Activated CD8-positive, alpha-beta memory T cell treated with anti-CD3 and anti-CD28 coated beads, Interleukin-2, amount 50 U/mL, for 4 hours (primary cell): ENCODE measurements around the gene WNT1.
A peak's percentile ranks its signal among the peaks of the same experiment; 100 is the strongest.

Experiments used
- DNase-seq: peaks from one replicate; pipeline ENCODE4 v3.0.0-alpha.2; 2020

The WNT1 gene

GRCh38 chr12:49012739-49013138 is 34.6 kb downstream of the WNT1 start:
- DNase-seq: no peak

DNA sequence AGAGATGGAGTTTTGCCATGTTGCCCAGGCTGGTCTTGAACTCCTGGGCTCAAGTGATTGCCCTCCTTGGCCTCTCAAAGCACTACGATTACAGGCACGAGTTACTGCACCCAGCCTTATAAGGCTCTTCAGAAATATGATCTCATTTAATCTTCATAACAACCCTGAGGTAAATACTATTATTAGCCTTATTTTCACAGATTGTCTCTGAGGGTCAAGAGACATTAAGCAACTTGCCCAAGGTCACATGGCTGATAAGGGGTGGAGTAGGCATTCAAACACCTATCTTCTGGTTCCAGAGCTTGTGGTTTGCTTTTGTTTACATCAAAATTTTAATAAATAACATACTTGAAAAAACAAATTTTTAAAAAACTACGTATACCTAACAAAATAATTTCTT is 35.3 kb downstream of the WNT1 start:
- no peak for DNase-seq

GRCh38 chr12:49014547-49014946 is 36.4 kb downstream of the WNT1 start:
- no peak for DNase-seq

- no peak for DNase-seq
Measured at GRCh38 chr12:49015196-49015595, 37.1 kb downstream of the WNT1 start.

DNA sequence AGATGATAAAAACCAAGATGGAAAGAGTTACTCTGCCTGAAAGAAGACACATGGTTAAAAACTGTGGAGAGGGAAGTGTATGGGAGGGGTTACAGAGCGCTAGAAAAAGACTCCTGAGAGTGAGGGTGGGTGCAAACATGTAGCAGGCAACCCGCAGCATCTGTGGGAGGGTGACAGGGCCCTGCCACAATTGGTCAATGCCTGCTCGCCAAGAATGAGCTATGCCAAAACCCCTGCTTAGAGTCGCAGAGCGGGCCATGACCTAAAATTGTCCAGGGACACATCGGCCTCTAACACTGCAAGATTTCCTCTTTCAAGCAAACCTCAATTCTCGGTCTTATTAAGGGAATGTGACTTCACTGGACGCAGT is 39.8 kb downstream of the WNT1 start:
- no peak for DNase-seq

DNA sequence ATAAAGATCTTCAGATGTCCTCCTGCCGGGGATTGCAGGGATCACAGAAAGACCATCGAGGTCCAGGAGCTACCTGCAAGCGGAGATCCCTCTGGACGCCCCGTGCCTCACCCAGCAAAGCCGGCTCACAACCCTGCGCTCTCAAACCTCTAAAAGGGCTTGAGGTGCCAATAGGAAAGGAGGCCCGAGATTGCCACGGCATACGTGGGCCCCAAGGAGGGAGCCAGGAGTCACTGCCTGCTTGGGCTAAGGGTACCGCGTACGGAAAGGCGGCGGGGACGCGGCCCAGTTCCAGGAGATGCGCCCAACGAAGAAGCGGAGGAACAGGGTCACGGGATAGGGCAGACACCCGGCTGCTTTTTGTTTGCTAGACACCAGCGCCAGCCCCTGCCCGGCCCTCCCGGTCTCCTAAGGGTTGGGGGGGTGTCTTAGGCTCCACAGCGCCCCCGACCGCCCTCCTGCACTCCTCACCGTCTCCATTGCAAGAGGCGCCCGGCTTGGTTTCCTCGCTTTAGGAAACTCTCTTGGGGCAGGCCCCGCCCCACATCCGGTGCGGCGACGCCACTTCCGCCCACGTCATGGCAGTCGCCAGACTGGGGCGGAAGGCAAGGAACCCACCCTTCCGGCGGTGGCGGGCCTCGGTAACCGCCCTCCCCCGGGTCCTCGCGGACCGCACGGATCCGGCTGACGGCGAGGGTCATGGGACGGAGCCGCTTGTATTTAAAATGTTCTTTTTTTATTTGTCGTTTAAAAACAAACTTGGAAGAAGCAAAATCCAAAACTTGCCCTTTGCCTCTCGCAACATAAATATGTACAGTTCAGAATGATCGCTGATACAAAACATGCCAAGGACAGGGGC is 40.4 kb downstream of the WNT1 start, which contains the start of gene PRKAG1:
Gene PRKAG1, minus strand, starts transcription at position 516 of the 859 bp plus-strand sequence. Its CDS starts 36 bp downstream, at position 480.
- peak; percentile 96 for DNase-seq

- DNase-seq: no peak
Measured at GRCh38 chr12:49019120-49019430, 41.0 kb downstream of the WNT1 start.

GRCh38 chr12:49019443-49020324 is 41.6 kb downstream of the WNT1 start:
- DNase-seq: peak; percentile 34

DNA sequence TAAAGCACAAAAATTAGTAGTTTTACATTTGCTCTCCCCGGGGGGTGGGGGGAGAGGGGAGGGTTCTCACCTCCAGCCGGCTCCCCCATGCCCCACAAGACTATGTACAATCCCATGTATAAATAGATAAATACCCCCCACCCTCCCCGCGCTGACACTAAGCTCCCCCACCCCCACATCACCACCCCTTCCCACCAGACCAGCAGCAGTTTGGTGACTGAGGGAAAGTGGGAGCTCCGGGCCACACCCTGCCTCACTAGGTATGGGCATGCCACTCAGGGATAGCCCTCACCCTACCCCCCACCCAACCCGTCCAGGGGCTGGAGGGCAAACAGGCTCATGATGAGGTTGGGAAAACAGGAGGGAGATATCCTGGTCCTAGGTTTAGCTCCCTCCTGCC is 42.3 kb downstream of the WNT1 start:
- no peak for DNase-seq

DNA sequence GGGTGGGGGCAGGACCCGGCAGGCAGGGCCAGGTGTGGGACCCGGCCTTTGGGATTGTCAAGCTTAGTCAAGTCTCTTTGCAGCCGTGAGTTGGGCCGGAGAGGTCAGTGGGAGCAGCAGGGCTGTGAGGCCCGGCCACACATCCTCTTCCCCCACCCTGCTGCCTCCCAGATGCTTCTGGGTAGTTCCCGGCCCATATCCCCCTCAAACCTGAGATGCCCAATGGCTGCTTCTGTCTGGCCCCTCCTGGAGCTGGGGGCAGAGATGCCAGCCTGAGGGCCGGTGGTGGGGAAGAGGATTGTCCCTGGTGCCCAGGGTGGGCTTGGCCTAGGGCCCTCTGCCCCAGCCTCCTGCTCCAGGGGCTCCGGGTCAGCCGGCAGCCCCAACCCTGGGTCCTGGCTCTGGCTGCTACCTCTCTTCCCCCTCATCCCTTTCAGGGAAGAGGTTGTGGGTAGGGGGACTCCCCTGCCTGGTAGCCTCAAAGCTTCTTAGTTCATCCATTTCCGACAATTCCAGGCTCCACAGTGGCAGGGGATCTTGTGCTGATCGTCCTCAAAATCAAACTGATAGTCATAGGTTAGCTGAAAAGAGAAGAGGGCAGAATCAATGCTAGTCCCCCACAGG is 43.3 kb downstream of the WNT1 start:
- DNase-seq: no peak

DNA sequence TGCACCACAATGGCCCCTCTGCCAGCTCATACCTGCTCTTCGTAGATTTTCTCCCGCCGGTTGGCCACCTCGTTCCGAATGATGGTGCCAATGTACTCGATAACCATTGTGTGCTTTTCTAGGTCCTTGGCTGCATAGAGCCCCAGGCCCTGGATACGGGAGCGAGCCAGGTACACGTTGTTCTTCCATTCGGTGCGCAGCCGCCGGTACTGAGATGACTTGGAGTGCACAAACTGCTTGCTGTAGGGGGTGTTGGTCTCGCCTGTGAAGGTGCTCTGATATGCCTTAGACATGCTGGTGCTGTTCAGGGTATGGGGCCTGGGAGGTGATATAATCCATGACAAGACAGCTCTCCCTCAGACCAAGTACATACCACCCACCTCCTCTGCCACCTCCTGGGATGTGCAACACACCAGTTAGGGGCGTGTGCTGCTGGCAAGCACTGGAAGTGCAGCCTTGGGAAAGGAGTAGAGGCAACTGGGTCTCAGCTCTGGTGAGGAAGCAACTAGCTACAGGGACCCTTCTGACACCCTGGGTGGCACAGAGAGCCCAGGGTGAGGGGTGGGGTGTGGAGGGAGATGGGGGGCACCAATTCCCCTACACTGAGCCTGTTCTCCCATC is 44.5 kb downstream of the WNT1 start:
- DNase-seq: no peak

- no peak for DNase-seq
Measured at GRCh38 chr12:49023812-49024211, 45.7 kb downstream of the WNT1 start.

GRCh38 chr12:49024543-49024942 is 46.4 kb downstream of the WNT1 start:
- DNase-seq: no peak

- no peak for DNase-seq
Measured at GRCh38 chr12:49025463-49025862, 47.3 kb downstream of the WNT1 start.

DNA sequence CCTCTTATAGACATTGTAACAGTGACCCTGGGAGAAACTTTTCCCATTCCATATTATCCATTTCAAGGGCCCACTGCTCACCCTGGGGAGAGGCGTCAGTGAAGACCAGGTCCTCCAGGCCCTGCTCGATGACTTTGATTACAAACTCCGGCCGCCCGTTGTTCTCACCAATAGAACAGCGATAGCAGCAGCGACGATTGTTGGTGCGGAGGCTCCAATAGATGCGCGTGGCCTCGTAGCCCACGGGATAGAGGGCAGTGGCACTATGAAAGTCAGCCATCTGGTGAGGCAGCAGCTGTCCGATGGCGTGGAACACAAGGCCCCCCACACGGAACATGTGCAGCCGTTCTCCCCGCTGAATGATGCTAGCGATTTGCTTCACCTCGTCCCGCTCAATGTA is 48.0 kb downstream of the WNT1 start:
- no peak for DNase-seq

GRCh38 chr12:49026678-49027480 is 48.8 kb downstream of the WNT1 start:
- DNase-seq: no peak

GRCh38 chr12:49027846-49028555 is 49.9 kb downstream of the WNT1 start:
- no peak for DNase-seq

- DNase-seq: no peak
Measured at GRCh38 chr12:49028666-49029275, 50.6 kb downstream of the WNT1 start.

- DNase-seq: no peak
Measured at GRCh38 chr12:49030119-49030518, 52.0 kb downstream of the WNT1 start.

GRCh38 chr12:49030714-49031572 is 52.8 kb downstream of the WNT1 start:
- DNase-seq: no peak
